Peyer's patch (tissue), 4 donors: ENCODE measurements around the gene LIG1. TPM values are rescaled to one million over a fixed set of nuclear protein-coding genes. Genes with fewer than 3 reads are reported as not detected.
A peak's percentile ranks its signal among the peaks of the same experiment; 100 is the strongest.

Experiments used
- DNase-seq, 3 donors: peaks; one replicate each; pipeline ENCODE4 v3.0.0-alpha.2; 2017 to 2019
- H3K27ac ChIP-seq, 4 donors: fragments of 200-600 bp; sonication (generic); one replicate each; pipeline ENCODE4 v1.5.1; 2016 to 2019
- H3K27me3 ChIP-seq, 2 donors: fragments of 200-600 bp; sonication (generic); one replicate each; pipeline ENCODE4 v1.5.1; 2019
- H3K36me3 ChIP-seq, 3 donors: fragments of 200-600 bp; sonication (generic); one replicate each; pipeline ENCODE4 v1.5.1; 2016 to 2019
- H3K4me1 ChIP-seq, 4 donors: fragments of 200-600 bp; sonication (generic); one replicate each; pipeline ENCODE4 v1.5.1; 2016 to 2019
- H3K4me3 ChIP-seq, 4 donors: fragments of 200-600 bp; sonication (generic); 1 replicate in 3 of 4; 2 replicates in 1 of 4; pipeline ENCODE4 v1.5.1; 2016 to 2019; ENCODE audit warnings: mild to moderate bottlenecking in 1 of 4
- H3K9me3 ChIP-seq, 4 donors: fragments of 200-600 bp; sonication (generic); one replicate each; pipeline ENCODE4 v1.5.1; 2016 to 2019; ENCODE audit warnings: mild to moderate bottlenecking in 1 of 4
- POLR2A ChIP-seq, 2 donors: fragments of 450-650 bp; IDR thresholded peaks; one replicate each; pipeline ENCODE4 v1.5.1; 2017; ENCODE audit warnings: antibody characterized with exemption in 2 of 2, mild to moderate bottlenecking in 2 of 2, moderate library complexity in 2 of 2
- total RNA-seq, 4 donors: library from RNA; depleted of rRNA; stranded (reverse); fragments of >200 nt; gene quantifications; one replicate each; pipeline ENCODE4 v1.1.0, GENCODE V29; 2016
- TF ChIP-seq, protein P1 (sequence below), 6 experiments: fragments of 450-650 bp in 4 of 6; fragments of 200-600 bp in 2 of 6; sonication (generic) in 1 of 6; IDR thresholded peaks; one replicate each; pipeline ENCODE4 v1.5.1; 2017 to 2019; ENCODE audit warnings: antibody characterized with exemption in 6 of 6, mild to moderate bottlenecking in 3 of 6, moderate library complexity in 1 of 6

The LIG1 gene
- 100 to 1,000 TPM in 1 of 4 donors, 10 to 100 TPM in 3; 30.3 to 104 (median 32.9) TPM for total RNA-seq

GRCh38 chr19:48169939-48170803 is at the start of gene LIG1, which contains the start of gene ZSWIM9:
LIG1 (minus strand) TSS chr19:48170344; CDS start chr19:48165566, 4,778 bp downstream.
ZSWIM9 (plus strand) TSS chr19:48170680; CDS start chr19:48171803, 1,123 bp downstream.
- peak within 1 kb of the TSS; percentile 76 to 96 (median 86) for H3K4me3 ChIP-seq
- H3K27me3 ChIP-seq, result no peaks in the 10 kb centered on the region
- H3K4me1 ChIP-seq, result peaks cover 0 to 13% (median 3%) of the 10 kb centered on the region in 4 donors
- H3K9me3 ChIP-seq, result no peaks in the 10 kb centered on the region
- H3K36me3 ChIP-seq, result peaks cover 0 to 11% (median 0%) of the 10 kb centered on the region in 3 donors
- TF ChIP-seq, protein P1, sequence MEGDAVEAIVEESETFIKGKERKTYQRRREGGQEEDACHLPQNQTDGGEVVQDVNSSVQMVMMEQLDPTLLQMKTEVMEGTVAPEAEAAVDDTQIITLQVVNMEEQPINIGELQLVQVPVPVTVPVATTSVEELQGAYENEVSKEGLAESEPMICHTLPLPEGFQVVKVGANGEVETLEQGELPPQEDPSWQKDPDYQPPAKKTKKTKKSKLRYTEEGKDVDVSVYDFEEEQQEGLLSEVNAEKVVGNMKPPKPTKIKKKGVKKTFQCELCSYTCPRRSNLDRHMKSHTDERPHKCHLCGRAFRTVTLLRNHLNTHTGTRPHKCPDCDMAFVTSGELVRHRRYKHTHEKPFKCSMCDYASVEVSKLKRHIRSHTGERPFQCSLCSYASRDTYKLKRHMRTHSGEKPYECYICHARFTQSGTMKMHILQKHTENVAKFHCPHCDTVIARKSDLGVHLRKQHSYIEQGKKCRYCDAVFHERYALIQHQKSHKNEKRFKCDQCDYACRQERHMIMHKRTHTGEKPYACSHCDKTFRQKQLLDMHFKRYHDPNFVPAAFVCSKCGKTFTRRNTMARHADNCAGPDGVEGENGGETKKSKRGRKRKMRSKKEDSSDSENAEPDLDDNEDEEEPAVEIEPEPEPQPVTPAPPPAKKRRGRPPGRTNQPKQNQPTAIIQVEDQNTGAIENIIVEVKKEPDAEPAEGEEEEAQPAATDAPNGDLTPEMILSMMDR (IDR thresholded peaks at IDR 0.05), result peak in 3 of 6 experiments; percentile 8 to 36 (median 24)
- TF ChIP-seq POLR2A (IDR thresholded peaks at IDR 0.05), result peak in 1 of 2 donors; percentile 40
- peak within 1 kb of the TSS; percentile 91 to 95 (median 94) for H3K27ac ChIP-seq
- peak; percentile 90 to 95 (median 95) for DNase-seq

- peaks cover 0 to 17% (median 0%) of the 10 kb centered on the region in 3 donors for H3K36me3 ChIP-seq
- H3K27ac ChIP-seq, result no peak overlapping the region
- H3K4me1 ChIP-seq, result no peaks in the 10 kb centered on the region
- no peak overlapping the region for H3K4me3 ChIP-seq
- DNase-seq, result no peak
- TF ChIP-seq, protein P1 (IDR thresholded peaks at IDR 0.05), result no peak
- no peak for TF ChIP-seq POLR2A (IDR thresholded peaks at IDR 0.05)
- no peaks in the 10 kb centered on the region for H3K9me3 ChIP-seq
- no peaks in the 10 kb centered on the region for H3K27me3 ChIP-seq
Observed at GRCh38 chr19:48218997-48219396, 48.9 kb upstream of the LIG1 start.

GRCh38 chr19:48216933-48217332 is 46.8 kb upstream of the LIG1 start:
- no peaks in the 10 kb centered on the region for H3K27me3 ChIP-seq
- H3K4me1 ChIP-seq, result no peaks in the 10 kb centered on the region
- no peak overlapping the region for H3K4me3 ChIP-seq
- peaks cover 0 to 17% (median 0%) of the 10 kb centered on the region in 3 donors for H3K36me3 ChIP-seq
- no peak overlapping the region for H3K27ac ChIP-seq
- H3K9me3 ChIP-seq, result no peaks in the 10 kb centered on the region
- TF ChIP-seq, protein P1 (IDR thresholded peaks at IDR 0.05), result no peak
- no peak for TF ChIP-seq POLR2A (IDR thresholded peaks at IDR 0.05)
- DNase-seq, result no peak

GRCh38 chr19:48213959-48214358 is 43.8 kb upstream of the LIG1 start:
- no peaks in the 10 kb centered on the region for H3K9me3 ChIP-seq
- TF ChIP-seq, protein P1 (IDR thresholded peaks at IDR 0.05), result no peak
- TF ChIP-seq POLR2A (IDR thresholded peaks at IDR 0.05), result no peak
- peaks cover 0 to 7% (median 0%) of the 10 kb centered on the region in 3 donors for H3K36me3 ChIP-seq
- no peak overlapping the region for H3K4me3 ChIP-seq
- DNase-seq, result no peak
- no peaks in the 10 kb centered on the region for H3K27me3 ChIP-seq
- H3K4me1 ChIP-seq, result no peaks in the 10 kb centered on the region
- no peak overlapping the region for H3K27ac ChIP-seq

DNA sequence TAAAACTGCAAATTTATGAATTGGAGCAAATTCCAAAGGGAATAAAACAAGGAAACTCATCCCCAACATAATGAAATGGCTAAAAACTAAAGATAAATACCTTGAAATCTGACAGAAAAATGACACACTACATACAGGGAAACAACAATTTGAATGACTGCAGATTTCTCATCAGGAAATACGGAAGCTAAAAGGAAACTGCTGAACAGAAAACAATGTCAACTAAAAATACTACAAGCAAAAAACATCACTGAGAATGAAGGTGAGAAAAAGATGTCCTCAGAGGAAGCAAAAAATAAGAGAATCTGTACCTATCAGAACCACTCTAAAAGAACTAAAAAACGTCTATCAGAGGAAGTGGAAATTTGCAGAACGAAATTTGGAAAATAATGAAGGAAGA is 39.9 kb upstream of the LIG1 start:
- no peak for DNase-seq
- H3K4me1 ChIP-seq, result no peaks in the 10 kb centered on the region
- no peaks in the 10 kb centered on the region for H3K36me3 ChIP-seq
- H3K9me3 ChIP-seq, result no peaks in the 10 kb centered on the region
- no peaks in the 10 kb centered on the region for H3K27me3 ChIP-seq
- H3K4me3 ChIP-seq, result no peak overlapping the region
- TF ChIP-seq, protein P1 (IDR thresholded peaks at IDR 0.05), result no peak
- no peak for TF ChIP-seq POLR2A (IDR thresholded peaks at IDR 0.05)
- H3K27ac ChIP-seq, result no peak overlapping the region
